Testis (tissue), 3 donors: ENCODE measurements around the gene CAMSAP3. TPM values are rescaled to one million over a fixed set of nuclear protein-coding genes. Genes with fewer than 3 reads are reported as not detected.

Experiments
- DNase-seq: peaks from one replicate; pipeline ENCODE4 v3.0.0-alpha.2; 2019
- H3K27ac ChIP-seq, 2 donors: fragments of 200-600 bp; sonication (generic); one replicate each; pipeline ENCODE4 v1.5.1; 2019
- H3K27me3 ChIP-seq: fragments of 200-600 bp; sonication (generic); one replicate; pipeline ENCODE4 v1.5.1; 2019
- H3K36me3 ChIP-seq: fragments of 200-600 bp; sonication (generic); one replicate; pipeline ENCODE4 v1.5.1; 2017; ENCODE audit warnings: low read depth; ENCODE audit errors: missing control alignments
- H3K4me1 ChIP-seq: fragments of 200-600 bp; sonication (generic); one replicate; pipeline ENCODE4 v1.5.1; 2019
- H3K4me3 ChIP-seq, 2 donors: fragments of 200-600 bp; sonication (generic); one replicate each; pipeline ENCODE4 v1.5.1; 2017 to 2019
- H3K9me3 ChIP-seq: fragments of 200-600 bp; sonication (generic); one replicate; pipeline ENCODE4 v1.5.1; 2017
- CTCF ChIP-seq, 3 experiments: fragments of 450-650 bp in 2 of 3; fragments of 200-600 bp in 1 of 3; sonication (generic) in 1 of 3; IDR thresholded peaks; one replicate each; pipeline ENCODE4 v1.5.1; 2016 to 2019; ENCODE audit warnings: antibody characterized with exemption in 3 of 3, mild to moderate bottlenecking in 2 of 3, moderate library complexity in 1 of 3
- POLR2A ChIP-seq: fragments of 450-650 bp; IDR thresholded peaks from one replicate; pipeline ENCODE4 v1.6.1; 2017; ENCODE audit warnings: antibody characterized with exemption, mild to moderate bottlenecking, moderate library complexity
- WGBS, 2 donors: methylation state at CpG; one replicate each; pipeline ENCODE4 v1.1.5; 2018; 5-methylcytosine and 5-hydroxymethylcytosine counted together
- intact Hi-C: fragments of 100-400 bp; cut with DNase I; formaldehyde crosslinking; loops from one replicate; pipeline ENCODE4 v1.15.1; 2023; ENCODE audit warnings: low total_unique reads
- polyA plus RNA-seq: library from polyadenylated mRNA; stranded (reverse); fragments of 350-450 nt; fragmentation: Illumina TruSeq; extraction: RNeasy Lipid Tissue Mini Kit (QIAGEN cat#74804); gene quantifications from one replicate; pipeline ENCODE4 v1.2.3, GENCODE V29; 2014; ENCODE audit warnings: low read depth, low replicate concordance; ENCODE audit not compliant: insufficient read depth
- total RNA-seq, 2 donors: library from RNA; depleted of rRNA; stranded (reverse); fragments of >200 nt; gene quantifications; one replicate each; pipeline ENCODE4 v1.2.3, GENCODE V29; 2016

The CAMSAP3 gene
- total and polyA plus RNA-seq, 3 donors from 2014 or later, result 32.4 to 104 (median 64.7) TPM

- Histone ChIP-seq H3K36me3 (no peaks in the 10 kb centered on the region), H3K27me3 (no peaks in the 10 kb centered on the region), H3K9me3 (no peaks in the 10 kb centered on the region), H3K27ac (no peak overlapping the region), H3K4me1 (no peaks in the 10 kb centered on the region), H3K4me3 (peak overlapping the region in 1 of 2 donors; percentile 39)
- DNase-seq, result no peak
- intact Hi-C loops, result no loop called here
- TF ChIP-seq POLR2A (no peak), CTCF (IDR thresholded peaks at IDR 0.05) (no peak)
- 51 to 91% methylated on average over 28 to 41 of the region's 41 CpGs for WGBS, 2 donors
Measured at GRCh38 chr19:7550169-7550770, 45.4 kb upstream of the CAMSAP3 start.

GRCh38 chr19:7550987-7551761 is 44.5 kb upstream of the CAMSAP3 start:
- H3K9me3 ChIP-seq, result no peaks in the 10 kb centered on the region
- no peaks in the 10 kb centered on the region for H3K27me3 ChIP-seq
- H3K36me3 ChIP-seq, result no peaks in the 10 kb centered on the region
- no peak for TF ChIP-seq POLR2A
- peak in 1 of 3 experiments; percentile 4 for TF ChIP-seq CTCF (IDR thresholded peaks at IDR 0.05)
- DNase-seq, result peak; percentile 90
- intact Hi-C loops, result no loop called here
- H3K4me3 ChIP-seq, result peak overlapping the region; percentile 12 to 39
- no peaks in the 10 kb centered on the region for H3K4me1 ChIP-seq
- no peak overlapping the region for H3K27ac ChIP-seq
- 26 to 44% methylated on average over 17 to 50 of the region's 51 CpGs for WGBS, 2 donors

- H3K27me3 ChIP-seq, result no peaks in the 10 kb centered on the region
- WGBS, 2 donors, result 48 to 72% methylated on average over 2 of the region's 2 CpGs
- DNase-seq, result no peak
- H3K4me3 ChIP-seq, result no peak overlapping the region
- intact Hi-C loops, result no loop called here
- TF ChIP-seq CTCF (IDR thresholded peaks at IDR 0.05) (no peak), POLR2A (no peak)
- H3K4me1 ChIP-seq, result no peaks in the 10 kb centered on the region
- H3K36me3 ChIP-seq, result no peaks in the 10 kb centered on the region
- no peaks in the 10 kb centered on the region for H3K9me3 ChIP-seq
- H3K27ac ChIP-seq, result no peak overlapping the region
Measured at GRCh38 chr19:7552781-7553180, 42.9 kb upstream of the CAMSAP3 start.

- intact Hi-C loops, result no loop called here
- H3K36me3 ChIP-seq, result peaks cover 6% of the 10 kb centered on the region
- no peak overlapping the region for H3K27ac ChIP-seq
- H3K4me3 ChIP-seq, result peak overlapping the region in 1 of 2 donors; percentile 44
- H3K9me3 ChIP-seq, result no peaks in the 10 kb centered on the region
- H3K4me1 ChIP-seq, result no peaks in the 10 kb centered on the region
- no peak for DNase-seq
- no peak for TF ChIP-seq CTCF (IDR thresholded peaks at IDR 0.05)
- TF ChIP-seq POLR2A, result no peak
- WGBS, 2 donors, result 75 to 84% methylated on average over 7 to 28 of the region's 28 CpGs
- H3K27me3 ChIP-seq, result no peaks in the 10 kb centered on the region
Measured at GRCh38 chr19:7554565-7554964, 41.1 kb upstream of the CAMSAP3 start.
